ENCODE results near the gene FOXF2. TPM values are rescaled to one million over a fixed set of nuclear protein-coding genes. Genes with fewer than 3 reads are reported as not detected.

FOXF2 gene
- total RNA-seq, 1 experiment from 2014 or later: not detected

- no peak for DNase-seq (ENCODE audit: low read depth)
These were observed 50.0 kb downstream of the FOXF2 start for GRCh38 chr6:1439349-1439748.

- no peak for DNase-seq (ENCODE audit: low read depth)
These were observed 53.6 kb downstream of the FOXF2 start for GRCh38 chr6:1442929-1443328.

Other genes with a start within 250 kb of the FOXF2 start
- 0.17 and 0.58 TPM in 2 replicates for gene FOXQ1, start 77.5 kb upstream of the FOXF2 start, total RNA-seq (2014; rRNA removed)
- 1.8 and 2.1 TPM in 2 replicates for gene FOXC1, start 220.3 kb downstream of the FOXF2 start, total RNA-seq (2014; rRNA removed)